Activated CD4-positive, alpha-beta memory T cell treated with anti-CD3 and anti-CD28 coated beads for 36 hours (primary cell): ENCODE results near the gene OR4L1. TPM values are rescaled to one million over a fixed set of nuclear protein-coding genes. Genes with fewer than 3 reads are reported as not detected.
"Not testable (repeated sequence)": the region's sequence is repeated elsewhere in the genome, so short reads cannot be mapped to it uniquely, and the experiment has no call there.

Source experiments
- CTCF ChIA-PET: fragments of 350-600 bp; sonication (Branson Sonifier 250); formaldehyde crosslinking; loops from one replicate; lab custom pipeline; 2021; ENCODE audit warnings: antibody characterized with exemption, inconsistent platforms; lab: Charles Lee
- POLR2A ChIA-PET: fragments of 350-600 bp; sonication (Branson Sonifier 250); formaldehyde crosslinking; loops from one replicate; lab custom pipeline; 2021; ENCODE audit warnings: antibody characterized with exemption; lab: Charles Lee
- DNase-seq: peaks from one replicate; pipeline ENCODE4 v3.0.0-alpha.2; 2020
- H3K27ac Mint-ChIP-seq: one replicate; pipeline ENCODE4 v1.8.0; 2021; ENCODE audit warnings: mixed read lengths
- H3K27me3 Mint-ChIP-seq: one replicate; pipeline ENCODE4 v1.8.0; 2021; ENCODE audit warnings: mixed read lengths
- H3K36me3 Mint-ChIP-seq: one replicate; pipeline ENCODE4 v1.8.0; 2021; ENCODE audit warnings: mixed read lengths
- H3K4me1 Mint-ChIP-seq: one replicate; pipeline ENCODE4 v1.8.0; 2021; ENCODE audit warnings: low read depth, mixed read lengths
- H3K4me3 Mint-ChIP-seq: one replicate; pipeline ENCODE4 v1.8.0; 2021; ENCODE audit warnings: mild to moderate bottlenecking, mixed read lengths
- H3K9me3 Mint-ChIP-seq: one replicate; pipeline ENCODE4 v1.8.0; 2021; ENCODE audit warnings: mixed read lengths
- intact Hi-C: fragments of 100-400 bp; cut with micrococcal nuclease; formaldehyde crosslinking; loops from one replicate; pipeline ENCODE4 v1.15.1; 2023
- total RNA-seq, 2 experiments: library from RNA; stranded (reverse); gene quantifications; one replicate each; pipeline ENCODE4 v1.2.3, GENCODE V29; 2021

The OR4L1 gene, protein sequence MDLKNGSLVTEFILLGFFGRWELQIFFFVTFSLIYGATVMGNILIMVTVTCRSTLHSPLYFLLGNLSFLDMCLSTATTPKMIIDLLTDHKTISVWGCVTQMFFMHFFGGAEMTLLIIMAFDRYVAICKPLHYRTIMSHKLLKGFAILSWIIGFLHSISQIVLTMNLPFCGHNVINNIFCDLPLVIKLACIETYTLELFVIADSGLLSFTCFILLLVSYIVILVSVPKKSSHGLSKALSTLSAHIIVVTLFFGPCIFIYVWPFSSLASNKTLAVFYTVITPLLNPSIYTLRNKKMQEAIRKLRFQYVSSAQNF
- total RNA-seq, result not detected

DNA sequence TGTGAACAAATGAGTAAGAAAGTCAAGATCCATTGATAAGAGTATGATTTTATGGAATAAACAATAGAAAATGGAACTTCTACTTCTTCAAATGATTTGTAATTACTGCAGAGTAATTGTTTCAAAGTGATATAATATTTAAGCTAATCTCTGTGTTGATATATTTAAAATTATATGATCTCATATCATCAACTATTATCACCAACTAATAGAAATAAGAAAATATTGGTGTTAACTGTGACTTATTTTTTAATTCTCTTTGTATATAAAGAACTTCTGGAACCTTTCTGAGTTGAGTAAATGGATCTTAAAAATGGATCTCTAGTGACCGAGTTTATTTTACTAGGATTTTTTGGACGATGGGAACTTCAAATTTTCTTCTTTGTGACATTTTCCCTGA lies at the start of gene OR4L1:
Gene OR4L1 (plus strand): TSS at position 301 of the 400 bp plus-strand sequence. CDS start 0 bp downstream, at position 301.
- H3K4me3 Mint-ChIP-seq, result no peak within 1 kb of the TSS
- no peak within 1 kb of the TSS for H3K27ac Mint-ChIP-seq
- H3K27me3 Mint-ChIP-seq, result peaks cover 1% of the 10 kb centered on the region
- ChIA-PET POLR2A (no interaction called here), CTCF (no interaction called here)
- intact Hi-C loops, result no loop called here
- H3K36me3 Mint-ChIP-seq, result no peaks in the 10 kb centered on the region
- peaks cover 4% of the 10 kb centered on the region for H3K9me3 Mint-ChIP-seq
- DNase-seq, result no peak
- no peaks in the 10 kb centered on the region for H3K4me1 Mint-ChIP-seq

DNA sequence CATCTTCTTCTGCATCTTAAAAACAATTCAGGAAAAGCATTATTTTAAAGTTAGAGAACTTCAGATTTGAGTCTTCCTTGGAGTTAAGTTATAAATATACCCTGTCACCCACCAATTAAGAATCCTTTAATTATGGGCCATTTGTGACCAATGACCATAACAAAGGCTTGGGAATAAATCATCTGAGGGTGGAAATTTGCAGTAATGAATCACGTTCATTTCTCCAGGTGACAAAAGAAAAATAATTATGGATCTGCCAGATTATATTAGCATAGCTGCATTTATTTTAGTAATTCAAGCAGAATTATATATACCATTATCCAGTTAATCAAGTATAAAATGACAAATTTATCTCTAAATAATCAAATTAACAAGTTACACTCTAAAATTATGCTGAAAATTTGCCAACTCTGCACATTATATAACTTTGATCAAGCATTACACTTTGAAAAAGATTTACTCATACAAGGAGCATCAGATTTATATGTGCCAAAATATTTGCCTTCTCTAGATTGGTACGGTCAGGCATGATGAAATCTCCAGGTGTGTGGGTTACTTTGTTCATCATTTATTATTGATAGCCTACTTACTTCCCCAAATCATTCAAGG lies 40.5 kb upstream of the OR4L1 start, which contains the start of gene OR4K14:
Gene OR4K14 (minus strand): TSS at position 51 of the 609 bp plus-strand sequence. CDS start 4,114 bp downstream, outside the sequence.
- no peaks in the 10 kb centered on the region for H3K27me3 Mint-ChIP-seq
- CTCF ChIA-PET, result no interaction called here
- no peak for DNase-seq
- H3K27ac Mint-ChIP-seq, result no peak within 1 kb of the TSS
- no peaks in the 10 kb centered on the region for H3K36me3 Mint-ChIP-seq
- intact Hi-C loops, result no loop called here
- POLR2A ChIA-PET, result no interaction called here
- peaks cover under 1% of the 10 kb centered on the region for H3K9me3 Mint-ChIP-seq
- H3K4me3 Mint-ChIP-seq, result no peak within 1 kb of the TSS
- H3K4me1 Mint-ChIP-seq, result no peaks in the 10 kb centered on the region

DNA sequence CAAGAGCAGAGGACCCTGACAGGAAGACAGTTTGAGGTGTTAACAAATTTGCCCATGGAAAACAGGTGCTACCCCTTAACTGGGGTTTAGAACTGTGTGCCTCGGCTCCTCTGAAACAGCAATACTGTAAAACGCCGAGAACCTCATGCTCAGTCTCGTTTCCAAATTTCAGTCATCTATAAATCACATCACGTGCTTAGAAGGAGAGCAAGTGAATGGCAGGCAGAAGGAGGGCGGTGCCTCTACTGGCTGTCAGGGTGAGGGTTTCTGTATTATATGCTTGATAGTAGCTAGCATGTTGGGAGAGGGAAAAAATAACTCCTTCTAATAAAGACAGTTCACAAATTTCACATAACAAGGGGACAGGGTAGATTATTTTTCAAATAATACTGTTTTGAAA lies 28.8 kb upstream of the OR4L1 start:
- POLR2A ChIA-PET, result no interaction called here
- H3K27ac Mint-ChIP-seq, result no peak overlapping the region
- no peaks in the 10 kb centered on the region for H3K27me3 Mint-ChIP-seq

DNA sequence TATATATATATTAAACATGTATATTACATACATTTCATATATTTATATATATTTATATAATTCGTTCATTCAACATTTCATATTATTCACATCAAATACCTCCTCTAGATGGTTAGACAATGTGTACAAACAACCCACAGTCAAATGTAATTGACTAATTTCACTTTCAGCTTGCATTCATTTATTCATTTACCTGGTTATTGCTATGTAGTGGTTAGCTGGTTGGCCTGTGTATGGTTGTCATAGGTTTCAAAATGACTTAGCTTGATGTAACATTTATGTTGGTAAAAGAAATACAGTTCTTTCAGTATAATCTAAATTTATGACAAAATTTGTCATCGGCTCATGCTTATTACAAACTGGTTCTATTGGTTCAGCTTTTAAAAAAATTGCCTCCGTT lies 24.4 kb upstream of the OR4L1 start:
- intact Hi-C loops, result no loop called here
- ChIA-PET CTCF (no interaction called here), POLR2A (no interaction called here)
- no peak for DNase-seq
- H3K27me3 Mint-ChIP-seq, result no peaks in the 10 kb centered on the region
- H3K4me3 Mint-ChIP-seq, result no peak overlapping the region
- no peaks in the 10 kb centered on the region for H3K9me3 Mint-ChIP-seq
- no peak overlapping the region for H3K27ac Mint-ChIP-seq
- no peaks in the 10 kb centered on the region for H3K4me1 Mint-ChIP-seq
- H3K36me3 Mint-ChIP-seq, result no peaks in the 10 kb centered on the region

More for the DNA sequence above, 28.8 kb upstream of the OR4L1 start:
- Mint-ChIP-seq H3K9me3 (no peaks in the 10 kb centered on the region), H3K4me3 (no peak overlapping the region), H3K36me3 (no peaks in the 10 kb centered on the region), H3K4me1 (no peaks in the 10 kb centered on the region)
- CTCF ChIA-PET, result no interaction called here
- DNase-seq, result no peak
- intact Hi-C loops, result no loop called here

DNA sequence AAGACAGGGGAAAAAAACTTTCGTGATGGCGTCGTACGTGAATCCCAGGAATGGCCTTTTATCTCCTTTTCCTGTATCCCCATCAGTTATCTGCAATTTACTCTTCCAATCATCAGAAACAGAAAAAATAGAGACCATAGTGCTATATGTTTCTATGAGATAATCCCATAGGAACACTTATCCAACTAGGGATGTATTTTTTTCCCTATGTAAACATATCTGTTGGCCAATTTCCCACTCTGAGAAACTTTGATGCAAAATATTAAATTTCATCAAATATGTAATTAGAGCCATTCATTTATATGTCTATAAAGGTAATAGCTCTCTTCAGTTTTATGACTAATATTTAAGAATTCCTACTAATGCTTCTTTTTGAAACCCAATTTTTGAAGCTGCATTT lies 23.9 kb upstream of the OR4L1 start, which contains the start of gene OR4K13:
Gene OR4K13 (minus strand): TSS at position 101 of the 400 bp plus-strand sequence. CDS start 1,280 bp downstream, outside the sequence.
- Mint-ChIP-seq H3K27me3 (no peaks in the 10 kb centered on the region), H3K4me1 (no peaks in the 10 kb centered on the region), H3K36me3 (no peaks in the 10 kb centered on the region), H3K9me3 (no peaks in the 10 kb centered on the region), H3K27ac (no peak within 1 kb of the TSS), H3K4me3 (no peak within 1 kb of the TSS)
- DNase-seq, result no peak
- ChIA-PET CTCF (no interaction called here), POLR2A (no interaction called here)
- intact Hi-C loops, result no loop called here

DNA sequence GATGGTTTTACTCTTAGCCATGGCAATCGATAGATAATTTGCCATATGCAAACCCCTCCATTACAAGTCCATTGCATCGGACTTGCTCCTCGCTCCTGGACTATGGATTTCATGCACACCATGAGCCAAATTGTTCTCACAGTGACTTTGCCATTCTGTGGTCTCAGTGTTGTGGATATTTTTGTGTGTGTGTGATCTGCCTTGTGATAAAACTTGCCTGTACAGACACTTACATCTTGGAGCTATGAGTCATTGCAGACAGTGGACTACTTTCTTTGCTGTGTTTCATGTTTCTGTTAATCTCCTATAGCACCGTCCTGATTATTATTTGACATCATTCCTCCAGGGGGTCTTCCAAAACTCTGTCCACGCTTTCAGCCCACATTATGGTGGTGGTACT lies 15.6 kb upstream of the OR4L1 start:
- DNase-seq, result no peak
- no peak overlapping the region for H3K27ac Mint-ChIP-seq
- H3K9me3 Mint-ChIP-seq, result peaks cover 2% of the 10 kb centered on the region
- peaks cover 7% of the 10 kb centered on the region for H3K27me3 Mint-ChIP-seq
- H3K36me3 Mint-ChIP-seq, result no peaks in the 10 kb centered on the region
- no peak overlapping the region for H3K4me3 Mint-ChIP-seq
- POLR2A ChIA-PET, result no interaction called here
- CTCF ChIA-PET, result no interaction called here
- intact Hi-C loops, result no loop called here
- no peaks in the 10 kb centered on the region for H3K4me1 Mint-ChIP-seq

DNA sequence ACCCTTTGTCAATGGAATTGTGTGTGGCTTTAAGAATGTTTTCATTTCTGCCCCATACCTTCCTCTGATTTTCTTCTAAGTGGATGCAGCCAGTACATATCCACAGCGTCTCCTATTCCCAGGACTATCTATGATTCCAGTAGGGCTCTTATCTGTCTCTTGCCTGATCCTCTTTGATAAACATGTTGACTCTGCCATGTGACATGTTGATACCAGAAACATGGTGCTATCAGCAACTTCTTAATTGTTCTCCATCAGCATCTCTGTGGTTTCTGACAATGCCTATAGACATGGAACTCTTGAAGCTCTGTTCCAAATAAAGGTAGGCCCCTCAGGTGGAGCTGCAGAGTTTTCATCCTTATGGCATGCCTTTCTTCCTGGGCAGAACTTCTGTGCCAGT lies 11.6 kb upstream of the OR4L1 start:
- no peaks in the 10 kb centered on the region for H3K4me1 Mint-ChIP-seq
- POLR2A ChIA-PET, result no interaction called here
- no peaks in the 10 kb centered on the region for H3K9me3 Mint-ChIP-seq
- CTCF ChIA-PET, result no interaction called here
- no peaks in the 10 kb centered on the region for H3K36me3 Mint-ChIP-seq
- no peak overlapping the region for H3K27ac Mint-ChIP-seq
- no peak for DNase-seq
- intact Hi-C loops, result no loop called here
- H3K27me3 Mint-ChIP-seq, result peaks cover 8% of the 10 kb centered on the region
- H3K4me3 Mint-ChIP-seq, result no peak overlapping the region

DNA sequence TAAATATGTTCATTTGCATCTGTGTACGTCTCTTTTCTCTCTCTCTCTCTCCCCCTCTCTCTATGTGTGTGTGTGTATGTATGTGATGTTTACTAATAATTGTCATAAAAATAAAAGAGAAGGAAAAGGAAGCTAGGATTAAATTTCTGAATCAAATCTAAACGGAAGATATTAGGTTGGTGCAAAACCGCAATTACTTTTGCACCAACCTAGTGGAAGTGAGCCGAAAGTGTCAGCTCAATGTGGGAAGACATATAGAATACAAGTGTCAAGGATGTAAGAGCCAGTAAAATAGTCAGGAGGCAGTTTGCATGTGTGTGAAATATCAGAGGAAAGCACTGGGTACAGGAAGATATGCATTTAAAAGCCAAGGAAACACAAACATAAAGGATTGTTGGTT lies 32.2 kb downstream of the OR4L1 start:
- H3K36me3 Mint-ChIP-seq, result no peaks in the 10 kb centered on the region
- intact Hi-C loops, result no loop called here
- POLR2A ChIA-PET, result interaction anchor here (0.6 kb wide), 1 partner anchor 17 kb away, joined by 3 read pairs; no protein-coding TSS in a partner anchor
- H3K4me3 Mint-ChIP-seq, result no peak overlapping the region
- CTCF ChIA-PET, result no interaction called here
- no peaks in the 10 kb centered on the region for H3K4me1 Mint-ChIP-seq
- no peaks in the 10 kb centered on the region for H3K27me3 Mint-ChIP-seq
- no peak overlapping the region for H3K27ac Mint-ChIP-seq
- H3K9me3 Mint-ChIP-seq, result no peaks in the 10 kb centered on the region
- DNase-seq, result no peak

DNA sequence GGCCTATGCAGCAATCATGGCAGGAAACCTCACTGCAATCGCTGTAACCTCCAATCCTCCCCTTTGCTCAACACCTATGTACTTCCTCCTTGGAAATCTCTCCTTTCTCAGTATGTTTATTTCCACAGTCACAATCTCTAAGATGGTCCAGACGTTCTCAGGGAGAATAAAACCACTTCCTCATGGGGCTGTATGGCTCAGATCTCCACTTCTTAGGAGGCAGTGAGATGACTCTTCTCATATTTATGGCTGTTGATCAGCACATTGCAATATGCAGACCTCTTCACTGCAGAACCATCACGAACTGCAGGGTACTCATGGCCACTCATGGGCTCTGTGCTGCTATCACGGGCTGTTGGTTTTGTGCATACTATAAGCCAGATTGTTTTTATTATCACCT lies 33.6 kb downstream of the OR4L1 start:
- no peak for DNase-seq
- no peaks in the 10 kb centered on the region for H3K9me3 Mint-ChIP-seq
- POLR2A ChIA-PET, result no interaction called here
- intact Hi-C loops, result no loop called here
- CTCF ChIA-PET, result no interaction called here
- H3K36me3 Mint-ChIP-seq, result no peaks in the 10 kb centered on the region
- no peak overlapping the region for H3K27ac Mint-ChIP-seq
- no peaks in the 10 kb centered on the region for H3K27me3 Mint-ChIP-seq
- H3K4me1 Mint-ChIP-seq, result no peaks in the 10 kb centered on the region
- no peak overlapping the region for H3K4me3 Mint-ChIP-seq

DNA sequence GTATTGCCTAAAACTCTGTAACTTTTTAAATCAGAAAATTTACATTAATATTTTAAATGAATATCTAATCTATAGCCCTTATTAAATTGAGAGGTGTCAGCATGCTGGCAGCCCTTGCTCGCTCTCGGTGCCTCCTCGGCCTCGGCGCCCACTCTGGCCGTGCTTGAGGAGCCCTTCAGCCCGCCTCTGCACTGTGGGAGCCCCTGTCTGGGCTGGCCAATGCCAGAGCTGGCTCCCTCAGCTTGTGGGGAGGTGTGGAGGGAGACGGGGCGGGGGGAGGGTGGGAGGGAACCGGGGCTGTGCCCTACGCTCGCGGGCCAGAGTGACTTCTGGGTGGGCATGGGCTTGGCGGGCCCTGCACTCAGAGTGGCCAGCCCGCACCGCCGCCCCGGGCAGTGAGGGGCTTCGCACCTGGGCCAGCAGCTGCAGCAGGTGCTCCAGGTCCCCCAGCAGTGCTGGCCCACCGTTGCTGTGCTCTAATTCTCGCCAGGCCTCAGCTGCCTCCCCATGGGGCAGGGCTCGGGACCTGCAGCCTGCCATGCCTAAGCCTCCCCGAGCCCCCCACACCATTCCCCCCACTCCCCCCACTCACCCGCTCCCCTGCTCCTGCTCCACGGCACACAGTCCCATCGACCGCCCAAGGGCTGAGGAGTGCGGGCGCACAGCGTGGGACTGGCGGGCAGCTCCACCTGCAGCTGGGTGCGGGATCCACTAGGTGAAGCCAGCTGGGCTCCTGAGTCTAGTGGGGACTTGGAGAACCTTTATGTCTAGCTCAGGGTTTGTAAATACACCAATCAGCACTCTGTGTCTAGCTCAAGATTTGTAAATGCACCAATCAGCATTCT lies 39.3 kb downstream of the OR4L1 start:
- H3K27me3 Mint-ChIP-seq, DNase-seq, intact Hi-C loops, POLR2A ChIA-PET, H3K36me3 Mint-ChIP-seq, H3K9me3 Mint-ChIP-seq, CTCF ChIA-PET, H3K4me3 Mint-ChIP-seq, H3K4me1 Mint-ChIP-seq, H3K27ac Mint-ChIP-seq: not testable (repeated sequence)

DNA sequence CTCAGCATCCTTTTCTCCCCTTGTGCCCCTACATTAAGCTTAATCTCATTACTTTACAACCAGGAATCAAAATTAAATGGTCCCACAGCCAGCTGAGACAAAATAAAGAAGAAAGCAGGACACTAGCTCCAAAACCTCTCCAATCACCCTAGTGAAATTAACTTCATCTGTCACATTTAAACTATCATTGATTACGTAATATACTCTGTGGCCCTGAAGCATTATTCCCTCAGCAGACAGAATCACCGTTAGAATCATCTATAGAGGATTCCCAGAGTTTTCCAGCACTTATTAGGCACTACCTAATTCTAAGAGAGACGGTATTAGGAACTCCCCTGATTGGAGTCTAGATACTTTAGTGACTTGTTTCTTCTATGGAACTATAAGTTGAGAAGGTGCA lies 50.6 kb downstream of the OR4L1 start, which contains the start of gene OR4K17:
Gene OR4K17 (plus strand): TSS at position 302 of the 400 bp plus-strand sequence. CDS start 6,761 bp downstream, outside the sequence.
- H3K36me3 Mint-ChIP-seq, result no peaks in the 10 kb centered on the region

More for the DNA sequence above, 50.6 kb downstream of the OR4L1 start, which contains the start of gene OR4K17:
- ChIA-PET CTCF (no interaction called here), POLR2A (no interaction called here)
- intact Hi-C loops, result no loop called here
- Mint-ChIP-seq H3K27me3 (no peaks in the 10 kb centered on the region), H3K4me3 (no peak within 1 kb of the TSS), H3K4me1 (no peaks in the 10 kb centered on the region), H3K27ac (no peak within 1 kb of the TSS), H3K9me3 (peaks cover 2% of the 10 kb centered on the region)
- no peak for DNase-seq
